ENCODE results near the gene HP. TPM values are rescaled to one million over a fixed set of nuclear protein-coding genes. Genes with fewer than 3 reads are reported as not detected.

Gene HP
- total and polyA plus RNA-seq, 2 of the 8 experiments (the other 6 are each of a cell fraction or from before 2014, with no cell fraction given), result not detected

GRCh38 chr16:72083778-72084404 lies 29.6 kb downstream of the HP start:
- CTCF ChIA-PET (ENCODE audit: partially characterized antibody), result interaction anchor here (0.6 to 2.3 kb wide), 5 partner anchors 10 to 112 kb away, joined by 3 to 14 read pairs (median 6); no protein-coding TSS in a partner anchor
- no peak overlapping the region for H3K56ac ChIP-seq (replicated peaks; ENCODE audit: insufficient read length, low read depth, low read length)

More at GRCh38 chr16:72083778-72084404, 29.6 kb downstream of the HP start:
- TF ChIP-seq CEBPB (IDR thresholded peaks at IDR 0.05; ENCODE audit: low read depth, low read length), result peak; percentile 35; the same call in 1 of the 2 replicates
- TF ChIP-seq POLR2AphosphoS5 (IDR thresholded peaks at IDR 0.05; ENCODE audit: low read depth, low read length), result no peak
- POLR2A ChIA-PET (ENCODE audit: partially characterized antibody), result interaction anchor here (0.7 to 1.7 kb wide), 3 partner anchors 8 to 11 kb away, joined by 3 to 5 read pairs (median 5); partner anchors contain the start of genes DHX38 and TXNL4B
- no peak overlapping the region for H3K18ac ChIP-seq (ENCODE audit: extremely low read depth, low read length)
- no peaks in the 10 kb centered on the region for H4K20me1 ChIP-seq (replicated peaks in 1 of 2; ENCODE audit: control insufficient read depth in 1 of 2, insufficient read depth in 2 of 2, low read length in 2 of 2)
- no peak for DNase-seq (ENCODE audit: low read depth in 1 of 2, low spot score in 2 of 2)
- no peaks in the 10 kb centered on the region for H3K23me2 ChIP-seq (ENCODE audit: low read depth, low read length)
- no peak overlapping the region for H2BK120ac ChIP-seq (replicated peaks; ENCODE audit: low read depth, low read length)
- H3K4me1 ChIP-seq (replicated peaks in 1 of 4; ENCODE audit: control insufficient read depth in 3 of 4, insufficient read depth in 4 of 4, low read length in 3 of 4), result no peaks in the 10 kb centered on the region
- H3K4me3 ChIP-seq (ENCODE audit: extremely low read depth in 1 of 4, insufficient read depth in 2 of 4, low read depth in 3 of 4, low read length in 4 of 4), result no peak overlapping the region
- no peak overlapping the region for H3K4ac ChIP-seq (replicated peaks; ENCODE audit: insufficient read length, low read depth, low read length)
- no peak overlapping the region for H2BK12ac ChIP-seq (ENCODE audit: low read depth, low read length)
- no peak overlapping the region for H2BK15ac ChIP-seq (ENCODE audit: low read length)
- no peak for FAIRE-seq
- H3K79me1 ChIP-seq (ENCODE audit: low read depth, low read length), result no peaks in the 10 kb centered on the region; the same call in 1 of the 2 replicates
- no peak overlapping the region for H3K27ac ChIP-seq (ENCODE audit: low read depth, low read length)
- no peak overlapping the region for H3K9ac ChIP-seq (replicated peaks in 1 of 4; ENCODE audit: extremely low read depth in 1 of 4, low read depth in 3 of 4, low read length in 3 of 4)
- WGBS, 2 experiments (ENCODE audit: extremely low coverage in 1 of 2, insufficient coverage in 1 of 2, insufficient read length in 1 of 2, insufficient replicate concordance in 2 of 2, low coverage in 1 of 2, low lambda C conversion rate in 2 of 2, missing lambda C conversion rate in 1 of 2), result 60% methylated on average over 3 of the region's 3 CpGs; no CpG with 5 or more reads in 1 of the 2 experiments
- no peak overlapping the region for H4K91ac ChIP-seq (replicated peaks; ENCODE audit: insufficient read length, low read length)
- H3K14ac ChIP-seq (ENCODE audit: insufficient read length), result no peak overlapping the region
- H3K23ac ChIP-seq (ENCODE audit: insufficient read length), result no peak overlapping the region
- no peak overlapping the region for H4K5ac ChIP-seq (ENCODE audit: insufficient read length, low read depth, low read length)
- H4K8ac ChIP-seq (ENCODE audit: extremely low read depth, insufficient read depth, low read length), result no peak overlapping the region
- H3K36me3 ChIP-seq (ENCODE audit: control insufficient read depth in 2 of 4, insufficient read depth in 4 of 4, low read length in 3 of 4), result peaks cover 0 to 24% (median 5%) of the 10 kb centered on the region in 4 experiments; a peak in 5 of 8 replicates
- no peak overlapping the region for H2BK5ac ChIP-seq (ENCODE audit: low read depth, low read length)
- H3K27me3 ChIP-seq (replicated peaks in 1 of 4; ENCODE audit: control insufficient read depth in 3 of 4, extremely low read depth in 1 of 4, insufficient read depth in 3 of 4, low read length in 3 of 4), result no peaks in the 10 kb centered on the region
- H3K79me2 ChIP-seq (ENCODE audit: control insufficient read depth in 1 of 2, insufficient read depth in 2 of 2, low read length in 2 of 2), result no peaks in the 10 kb centered on the region
- H2AFZ ChIP-seq (ENCODE audit: low read length), result no peak overlapping the region
- no peak overlapping the region for H2BK20ac ChIP-seq (ENCODE audit: low read length)
- no peak overlapping the region for H3K4me2 ChIP-seq (ENCODE audit: insufficient read depth in 1 of 2, low read depth in 2 of 2, low read length in 2 of 2)
- no peak overlapping the region for H2AK5ac ChIP-seq (ENCODE audit: low read depth, low read length)
- no peaks in the 10 kb centered on the region for H3K9me3 ChIP-seq (ENCODE audit: insufficient read depth in 2 of 2, low read depth in 1 of 2, low read length in 1 of 2)

All from H1 (cell line).